HUES48 (cell line): ENCODE data around the gene SPI1.
"Not testable (repeated sequence)": the region's sequence is repeated elsewhere in the genome, so short reads cannot be mapped to it uniquely, and the experiment has no call there.

ENCODE experiments used
- H3K27ac ChIP-seq: one replicate; pipeline ENCODE4 v1.7.0; 2013; ENCODE audit warnings: low read depth, low read length, inconsistent platforms
- H3K27me3 ChIP-seq: 2 replicates; pipeline ENCODE4 v1.6.1; 2013; ENCODE audit warnings: mild to moderate bottlenecking, low read length; ENCODE audit not compliant: control insufficient read depth, insufficient read depth
- H3K36me3 ChIP-seq: 2 replicates; pipeline ENCODE4 v1.6.1; 2013; ENCODE audit warnings: low read length; ENCODE audit not compliant: control insufficient read depth, insufficient read depth
- H3K4me1 ChIP-seq: 2 replicates; pipeline ENCODE4 v1.6.1; 2013; ENCODE audit warnings: mild to moderate bottlenecking, low read length; ENCODE audit not compliant: control insufficient read depth, insufficient read depth
- H3K4me3 ChIP-seq: 2 replicates; pipeline ENCODE4 v1.5.1; 2013; ENCODE audit warnings: mild to moderate bottlenecking, low read depth, low read length
- H3K9ac ChIP-seq: 2 replicates; pipeline ENCODE4 v1.6.1; 2013; ENCODE audit warnings: mild to moderate bottlenecking, low read depth, low read length, moderate library complexity
- H3K9me3 ChIP-seq: 2 replicates; pipeline ENCODE4 v1.6.1; 2013; ENCODE audit warnings: low read length; ENCODE audit not compliant: control insufficient read depth, insufficient read depth

The SPI1 gene

DNA sequence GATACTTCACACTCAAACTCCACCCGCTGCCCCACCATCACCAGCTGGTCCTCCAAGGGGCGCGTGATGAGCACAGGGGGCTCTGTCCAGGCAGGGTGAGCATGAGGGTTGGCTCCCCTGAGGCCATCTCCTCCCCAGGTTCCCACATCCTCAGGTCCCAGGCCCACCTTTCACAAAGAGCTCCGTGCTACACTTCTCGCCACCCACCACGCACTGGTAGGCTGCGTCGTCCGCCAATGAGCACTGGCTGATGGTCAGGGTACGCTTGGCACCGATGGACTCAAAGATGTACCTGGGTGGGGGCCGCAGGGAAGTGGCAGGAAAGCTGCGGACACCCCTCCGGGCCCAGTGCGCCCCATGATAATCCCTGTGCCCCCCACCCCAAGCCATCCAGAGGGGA lies 35.5 kb downstream of the SPI1 start:
- Histone ChIP-seq H3K27ac (no peak overlapping the region), H3K36me3 (no peaks in the 10 kb centered on the region), H3K4me3 (no peak overlapping the region), H3K4me1 (no peaks in the 10 kb centered on the region), H3K27me3 (no peaks in the 10 kb centered on the region), H3K9me3 (no peaks in the 10 kb centered on the region), H3K9ac (no peak overlapping the region)

DNA sequence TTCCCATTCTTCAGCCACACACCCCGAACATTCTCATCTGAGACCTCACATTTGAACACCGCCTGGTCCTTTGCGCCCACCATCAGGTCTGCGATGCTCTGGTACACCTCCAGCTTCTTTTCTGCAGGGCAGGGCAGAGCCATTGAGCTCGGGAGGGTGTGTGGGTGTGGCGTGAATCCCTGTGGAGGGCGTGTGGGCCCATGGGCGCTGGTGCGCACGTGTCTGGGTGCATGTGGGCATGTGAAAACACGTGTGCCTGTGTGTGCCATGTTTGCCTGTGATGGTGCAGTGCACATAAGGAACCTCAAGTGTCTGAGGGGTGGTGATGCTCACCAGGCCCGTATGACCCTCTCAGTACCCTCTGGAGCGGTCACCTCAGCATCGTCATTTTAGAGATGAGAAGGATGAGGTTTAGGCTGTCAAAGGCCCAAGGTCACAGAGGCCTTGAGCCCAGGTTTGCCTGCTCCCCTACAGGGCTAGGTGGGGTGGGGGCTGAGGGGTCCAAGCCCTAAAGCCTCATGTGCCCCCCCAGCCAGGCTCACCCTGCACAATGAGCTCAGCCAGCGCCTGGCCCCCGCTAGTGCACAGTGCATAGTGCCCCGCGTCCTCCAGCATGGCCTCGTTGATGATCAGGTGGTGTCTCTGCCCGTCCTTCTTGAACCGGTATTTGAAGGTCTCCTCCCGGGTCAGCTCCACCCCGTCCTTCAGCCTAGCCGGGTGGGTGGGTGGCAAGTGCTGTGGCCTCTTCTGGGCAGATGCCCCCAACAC lies 36.1 kb downstream of the SPI1 start:
- no peaks in the 10 kb centered on the region for H3K9me3 ChIP-seq
- no peak overlapping the region for H3K27ac ChIP-seq
- H3K4me1 ChIP-seq: no peaks in the 10 kb centered on the region
- H3K4me3 ChIP-seq: no peak overlapping the region
- H3K9ac ChIP-seq: no peak overlapping the region
- H3K36me3 ChIP-seq: no peaks in the 10 kb centered on the region
- H3K27me3 ChIP-seq: no peaks in the 10 kb centered on the region

DNA sequence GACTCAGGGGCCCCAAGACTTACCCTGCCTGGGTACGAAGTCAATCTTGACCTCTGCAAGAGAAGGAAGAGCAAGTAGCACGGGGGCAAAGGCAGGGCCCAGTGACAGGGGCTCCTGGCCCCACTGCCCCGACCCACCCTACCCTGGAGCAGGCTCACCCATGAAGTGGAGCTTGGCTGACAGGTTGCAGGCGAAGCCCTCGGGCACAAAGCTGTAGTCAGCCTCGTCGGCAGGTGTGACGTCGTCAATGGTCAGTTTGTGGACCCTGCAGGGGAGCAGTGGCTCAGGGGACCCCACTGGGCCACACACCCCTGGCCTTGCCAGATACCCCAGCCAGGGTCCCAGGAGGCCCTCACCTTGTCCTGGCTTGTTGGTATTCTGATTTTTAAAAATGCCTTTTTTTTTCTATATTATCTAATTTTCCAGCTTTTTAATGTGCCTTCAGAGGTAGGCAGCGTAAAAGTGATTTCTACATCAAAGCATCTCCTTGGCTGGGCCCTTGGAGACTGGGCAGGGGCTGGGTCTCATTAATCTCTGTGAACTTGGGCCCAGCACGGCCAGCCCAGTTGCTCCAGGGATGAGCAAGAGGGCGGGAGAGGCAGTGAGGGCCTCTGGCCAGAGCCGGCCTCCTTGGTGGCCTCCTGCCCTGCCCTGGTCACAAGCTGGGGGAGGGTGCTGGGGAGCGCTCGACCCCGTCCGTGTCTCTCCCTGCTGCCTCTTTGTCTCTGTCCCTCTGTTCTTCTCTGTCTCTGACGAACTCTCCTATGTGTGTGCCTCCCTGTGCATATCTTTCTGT lies 37.2 kb downstream of the SPI1 start:
- no peak overlapping the region for H3K4me3 ChIP-seq
- no peak overlapping the region for H3K27ac ChIP-seq
- H3K27me3 ChIP-seq: no peaks in the 10 kb centered on the region
- H3K4me1 ChIP-seq: no peaks in the 10 kb centered on the region
- H3K36me3 ChIP-seq: no peaks in the 10 kb centered on the region
- no peaks in the 10 kb centered on the region for H3K9me3 ChIP-seq
- H3K9ac ChIP-seq: no peak overlapping the region

DNA sequence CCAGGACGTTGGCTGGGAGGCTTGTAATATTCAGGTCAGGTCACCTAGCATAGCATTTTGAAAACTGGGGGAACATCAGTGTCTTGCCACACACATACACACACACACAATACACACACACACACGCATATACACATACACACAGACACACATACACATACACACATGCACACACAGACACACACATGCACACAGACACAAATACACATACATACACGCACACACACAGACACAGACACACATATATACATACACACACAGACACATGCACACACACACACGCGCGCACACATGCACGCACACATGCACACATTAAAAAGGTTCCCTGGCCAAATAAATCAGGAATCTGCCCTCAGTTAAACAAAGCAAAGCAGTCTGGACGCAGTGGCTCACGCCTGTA lies 38.3 kb downstream of the SPI1 start:
- H3K36me3 ChIP-seq: no peaks in the 10 kb centered on the region

DNA sequence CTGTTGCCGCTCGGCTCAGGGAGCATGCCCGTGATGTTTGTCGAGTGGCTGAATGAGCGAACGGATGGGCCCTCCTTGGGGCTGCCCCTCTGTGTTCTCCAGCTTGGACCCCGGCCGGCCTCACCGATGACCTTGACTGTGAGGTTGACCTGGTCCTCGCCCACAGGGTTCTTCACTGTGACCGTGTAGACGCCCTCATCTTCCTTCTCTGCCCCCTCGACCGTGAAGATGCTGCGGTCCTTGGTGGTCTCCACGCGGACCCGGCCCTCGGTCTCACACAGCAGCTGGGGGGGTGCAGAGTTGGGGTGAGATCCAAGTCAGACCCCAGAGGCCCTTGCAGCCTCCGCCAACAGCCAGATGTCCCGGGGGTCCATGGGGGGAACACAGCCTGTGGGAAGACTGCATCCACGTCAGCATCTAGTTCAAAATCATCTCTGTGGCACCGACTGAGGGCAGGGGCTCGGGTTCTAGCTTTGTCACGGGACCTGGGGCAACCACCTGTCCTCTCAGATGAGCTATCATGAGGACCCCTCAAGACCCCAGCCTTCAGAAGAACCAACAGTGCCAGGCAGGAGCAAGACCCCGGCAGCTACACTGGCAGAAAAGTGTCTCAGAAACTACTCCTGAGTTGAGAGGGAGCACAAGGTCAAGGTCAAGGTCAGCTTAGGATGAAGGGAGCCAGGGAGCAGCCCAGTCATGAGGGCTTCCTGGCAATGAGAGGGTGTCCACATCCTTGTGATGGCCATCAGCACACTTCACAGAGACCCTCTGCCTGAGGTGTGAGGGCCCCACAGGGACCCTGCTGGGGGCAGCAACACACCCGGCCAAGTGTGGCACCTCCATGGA lies 39.7 kb downstream of the SPI1 start:
- H3K9ac ChIP-seq: no peak overlapping the region
- no peak overlapping the region for H3K27ac ChIP-seq
- no peak overlapping the region for H3K4me3 ChIP-seq
- H3K9me3 ChIP-seq: no peaks in the 10 kb centered on the region
- no peaks in the 10 kb centered on the region for H3K36me3 ChIP-seq
- no peaks in the 10 kb centered on the region for H3K4me1 ChIP-seq
- H3K27me3 ChIP-seq: no peaks in the 10 kb centered on the region

More for the DNA sequence above, 38.3 kb downstream of the SPI1 start:
- no peak overlapping the region for H3K9ac ChIP-seq
- H3K4me1 ChIP-seq: no peaks in the 10 kb centered on the region
- no peak overlapping the region for H3K27ac ChIP-seq
- H3K9me3 ChIP-seq: no peaks in the 10 kb centered on the region
- no peaks in the 10 kb centered on the region for H3K27me3 ChIP-seq
- no peak overlapping the region for H3K4me3 ChIP-seq

DNA sequence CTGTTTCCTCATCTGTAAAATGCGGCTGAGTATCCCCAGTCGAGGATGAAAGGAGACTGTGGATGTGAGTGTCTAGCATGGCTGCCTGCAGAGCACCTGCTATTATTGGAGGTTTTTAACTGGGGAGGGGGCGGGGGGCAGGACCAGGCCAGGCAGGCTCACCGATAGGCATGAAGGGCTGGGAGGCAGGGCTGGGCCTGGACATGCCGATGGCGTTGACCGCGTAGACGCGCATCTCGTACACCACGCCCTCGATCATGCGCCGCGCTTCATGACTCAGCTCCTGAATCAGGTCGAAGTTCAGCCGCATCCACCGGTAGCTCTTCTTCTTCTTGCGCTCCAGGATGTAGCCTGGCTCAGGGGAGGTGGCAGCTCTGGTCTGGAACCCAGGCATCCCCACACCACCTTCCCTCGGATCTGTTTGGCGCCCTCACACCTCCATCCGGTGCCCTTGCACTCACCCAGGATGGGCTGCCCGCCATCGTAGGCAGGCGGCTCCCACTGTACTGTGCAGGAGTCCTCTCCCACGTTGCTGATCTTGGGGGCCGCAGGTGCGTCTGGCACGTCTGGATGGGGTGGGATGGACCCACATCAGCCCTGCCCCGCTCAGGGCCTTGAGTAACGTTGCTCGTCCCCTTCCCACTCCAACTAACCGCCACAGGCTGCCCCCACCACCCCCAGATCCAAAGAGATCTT lies 41.0 kb downstream of the SPI1 start:
- no peaks in the 10 kb centered on the region for H3K27me3 ChIP-seq
- H3K27ac ChIP-seq: no peak overlapping the region
- no peak overlapping the region for H3K4me3 ChIP-seq
- H3K36me3 ChIP-seq: no peaks in the 10 kb centered on the region
- no peaks in the 10 kb centered on the region for H3K4me1 ChIP-seq
- no peaks in the 10 kb centered on the region for H3K9me3 ChIP-seq
- no peak overlapping the region for H3K9ac ChIP-seq

DNA sequence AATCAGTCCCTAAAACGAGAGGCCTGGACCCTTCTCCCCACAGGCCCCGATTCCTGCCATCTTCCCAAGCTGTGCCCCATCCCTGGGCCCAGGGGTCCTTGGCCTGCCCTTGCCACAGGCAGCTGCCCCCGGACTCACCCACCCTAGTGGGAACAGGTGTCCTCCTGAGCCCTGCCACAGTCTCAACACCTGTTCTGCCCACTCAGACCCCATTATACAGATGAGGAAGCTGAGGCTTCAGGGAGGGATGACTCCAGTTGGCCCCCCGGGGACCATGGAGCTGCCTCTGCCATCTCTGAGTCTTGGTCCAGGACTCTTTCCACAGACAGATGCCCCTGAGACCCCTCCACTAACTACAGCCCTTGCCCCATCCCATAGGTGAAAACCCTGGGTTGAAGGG lies 41.8 kb downstream of the SPI1 start:
- Histone ChIP-seq H3K9ac (no peak overlapping the region), H3K4me1 (no peaks in the 10 kb centered on the region), H3K4me3 (no peak overlapping the region), H3K27ac (no peak overlapping the region), H3K36me3 (no peaks in the 10 kb centered on the region), H3K27me3 (no peaks in the 10 kb centered on the region), H3K9me3 (no peaks in the 10 kb centered on the region)

DNA sequence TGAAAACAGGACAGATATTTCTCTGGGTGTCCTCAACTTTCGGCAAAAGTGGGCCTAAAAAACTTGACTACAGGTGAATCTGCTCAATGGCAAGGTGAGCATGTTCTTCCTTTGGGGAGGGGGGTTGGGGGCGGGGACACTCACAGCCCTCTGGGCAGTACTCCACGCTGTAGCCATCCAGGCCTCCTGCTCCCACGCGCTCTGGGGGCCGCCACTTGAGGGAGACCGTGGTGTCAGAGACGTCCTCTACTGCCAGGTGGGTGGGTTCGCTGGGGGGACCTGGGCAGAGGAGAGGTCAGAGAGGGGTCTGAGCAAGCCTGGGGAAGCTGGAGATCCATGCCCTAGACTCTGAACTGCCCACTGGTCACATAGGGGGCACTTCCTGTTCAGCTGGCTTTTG lies 42.6 kb downstream of the SPI1 start:
- H3K27me3 ChIP-seq: no peaks in the 10 kb centered on the region
- no peak overlapping the region for H3K4me3 ChIP-seq
- no peaks in the 10 kb centered on the region for H3K9me3 ChIP-seq
- H3K36me3 ChIP-seq: peaks cover under 1% of the 10 kb centered on the region; the same call in 1 of the 2 replicates
- H3K27ac ChIP-seq: no peak overlapping the region
- H3K9ac ChIP-seq: no peak overlapping the region
- no peaks in the 10 kb centered on the region for H3K4me1 ChIP-seq

DNA sequence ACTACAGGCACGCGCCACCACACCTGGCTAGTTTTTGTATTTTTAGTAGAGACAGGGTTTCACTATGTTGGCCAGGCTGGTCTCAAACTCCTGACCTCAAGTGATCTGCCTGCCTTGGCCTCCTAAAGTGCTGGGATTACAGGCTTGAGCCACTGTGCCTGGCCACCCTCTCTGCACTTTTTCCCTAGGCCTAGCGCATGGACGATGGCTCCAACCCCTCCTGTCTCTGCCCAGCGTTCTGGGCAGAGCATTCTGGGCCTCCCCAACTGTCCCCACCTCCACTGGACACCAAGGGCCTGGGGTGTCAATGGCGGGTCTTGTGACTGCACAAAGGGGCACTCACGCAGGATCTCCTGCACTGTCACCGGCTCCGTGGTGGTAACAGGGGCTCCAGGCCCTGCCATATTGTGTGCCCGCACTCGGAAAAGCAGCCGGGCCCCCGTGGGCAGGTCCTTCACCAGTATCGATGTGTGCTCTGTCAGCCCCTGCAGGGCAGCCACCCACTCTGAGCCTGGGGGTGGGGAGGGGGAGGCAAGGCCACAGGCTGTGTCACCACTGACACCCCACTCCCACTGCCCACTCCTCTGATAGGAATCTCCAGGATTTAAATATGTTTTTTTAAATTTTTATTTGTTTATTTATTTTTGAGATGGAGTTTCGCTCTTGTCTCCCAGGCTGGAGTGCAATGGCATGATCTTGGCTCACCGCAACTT lies 43.5 kb downstream of the SPI1 start:
- not testable (repeated sequence) for H3K36me3 ChIP-seq, H3K27ac ChIP-seq, H3K9ac ChIP-seq, H3K4me3 ChIP-seq, H3K27me3 ChIP-seq, H3K4me1 ChIP-seq, H3K9me3 ChIP-seq

DNA sequence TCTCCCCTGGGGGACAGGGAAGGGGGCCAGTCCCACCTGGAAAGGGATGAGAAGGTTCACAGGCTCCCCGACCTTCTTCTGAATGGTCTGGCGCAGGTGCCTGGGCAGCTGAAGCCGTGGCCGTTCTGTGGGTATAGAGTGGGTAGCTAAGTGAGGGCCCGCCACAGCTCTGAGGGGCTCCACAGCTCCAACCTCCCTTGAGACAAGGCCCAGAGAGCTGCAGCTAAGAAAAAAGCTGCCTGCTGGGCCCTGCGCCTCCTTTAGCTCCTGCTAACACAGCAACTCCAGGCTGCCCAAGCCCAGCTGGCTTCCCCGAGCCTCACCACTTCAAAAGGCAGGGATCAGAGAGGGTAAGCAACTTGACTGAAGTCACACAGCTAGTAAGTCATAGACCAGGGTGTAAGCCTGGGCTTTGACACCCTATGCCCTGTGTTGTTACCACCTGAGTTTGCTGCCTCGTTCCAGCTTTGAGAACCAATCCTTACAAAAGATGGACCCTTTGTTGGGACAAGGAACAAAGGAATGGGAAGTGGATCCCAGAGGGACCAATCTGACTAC lies 44.4 kb downstream of the SPI1 start:
- no peaks in the 10 kb centered on the region for H3K4me1 ChIP-seq
- H3K4me3 ChIP-seq: no peak overlapping the region
- H3K36me3 ChIP-seq: peaks cover 16% of the 10 kb centered on the region
- H3K9ac ChIP-seq: no peak overlapping the region
- H3K27ac ChIP-seq: no peak overlapping the region
- no peaks in the 10 kb centered on the region for H3K9me3 ChIP-seq
- H3K27me3 ChIP-seq: no peaks in the 10 kb centered on the region
